HG03520 (cell line): Measurements from ENCODE around the gene PCDHA1.
"Not testable (repeated sequence)": the region's sequence is repeated elsewhere in the genome, so short reads cannot be mapped to it uniquely, and the experiment has no call there.

ENCODE experiments used
- ATAC-seq: cut with Tn5 transposase; IDR thresholded peaks from one replicate; pipeline ENCODE4 v1.9.1; 2021; ENCODE audit warnings: mild to moderate bottlenecking, moderate library complexity; ENCODE audit not compliant: unreplicated experiment

The PCDHA1 gene

DNA sequence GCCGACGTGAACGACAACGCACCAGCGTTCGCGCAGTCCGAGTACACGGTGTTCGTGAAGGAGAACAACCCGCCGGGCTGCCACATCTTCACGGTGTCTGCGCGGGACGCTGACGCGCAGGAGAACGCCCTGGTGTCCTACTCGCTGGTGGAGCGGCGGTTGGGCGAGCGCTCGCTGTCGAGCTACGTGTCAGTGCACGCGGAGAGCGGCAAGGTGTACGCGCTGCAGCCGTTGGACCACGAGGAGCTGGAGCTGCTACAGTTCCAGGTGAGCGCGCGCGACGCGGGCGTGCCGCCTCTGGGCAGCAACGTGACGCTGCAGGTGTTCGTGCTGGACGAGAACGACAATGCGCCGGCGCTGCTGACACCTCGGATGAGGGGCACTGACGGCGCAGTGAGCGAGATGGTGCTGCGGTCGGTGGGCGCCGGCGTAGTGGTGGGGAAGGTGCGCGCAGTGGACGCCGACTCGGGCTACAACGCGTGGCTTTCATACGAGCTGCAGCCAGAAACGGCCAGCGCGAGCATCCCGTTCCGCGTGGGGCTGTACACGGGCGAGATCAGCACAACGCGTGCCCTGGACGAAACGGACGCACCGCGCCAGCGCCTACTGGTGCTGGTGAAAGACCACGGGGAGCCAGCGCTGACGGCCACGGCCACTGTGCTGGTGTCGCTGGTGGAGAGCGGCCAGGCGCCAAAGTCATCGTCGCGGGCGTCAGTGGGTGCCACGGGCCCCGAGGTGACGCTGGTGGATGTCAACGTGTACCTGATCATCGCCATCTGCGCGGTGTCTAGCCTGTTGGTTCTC, 64.1 kb downstream of the PCDHA1 start:
- ATAC-seq: not testable (repeated sequence)

DNA sequence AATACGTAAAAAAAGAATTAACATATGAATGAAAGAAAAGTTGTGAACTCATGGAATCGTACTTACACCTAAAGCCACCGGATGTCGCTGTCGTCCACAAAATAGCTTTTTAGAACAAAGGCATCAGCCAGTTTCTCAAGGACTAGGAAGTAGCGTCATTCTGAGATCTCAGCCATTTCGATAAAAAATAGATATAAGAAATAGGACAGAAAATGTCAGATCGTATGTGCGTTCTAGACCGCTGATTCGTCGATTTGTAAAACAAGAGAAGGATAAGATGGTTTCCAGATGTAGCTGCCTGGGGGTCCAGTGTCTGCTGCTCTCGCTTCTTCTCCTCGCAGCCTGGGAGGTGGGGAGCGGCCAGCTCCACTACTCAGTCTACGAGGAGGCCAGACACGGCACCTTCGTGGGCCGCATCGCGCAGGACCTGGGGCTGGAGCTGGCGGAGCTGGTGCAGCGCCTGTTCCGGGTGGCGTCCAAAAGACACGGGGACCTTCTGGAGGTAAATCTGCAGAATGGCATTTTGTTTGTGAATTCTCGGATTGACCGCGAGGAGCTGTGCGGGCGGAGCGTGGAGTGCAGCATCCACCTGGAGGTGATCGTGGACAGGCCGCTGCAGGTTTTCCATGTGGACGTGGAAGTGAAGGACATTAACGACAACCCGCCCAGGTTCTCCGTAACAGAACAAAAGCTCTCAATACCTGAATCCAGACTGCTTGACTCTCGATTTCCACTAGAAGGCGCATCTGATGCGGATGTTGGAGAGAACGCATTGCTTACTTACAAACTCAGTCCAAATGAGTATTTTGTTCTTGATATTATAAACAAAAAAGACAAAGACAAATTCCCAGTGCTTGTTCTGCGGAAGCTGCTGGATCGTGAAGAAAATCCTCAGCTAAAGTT, 70.1 kb downstream of the PCDHA1 start, which contains the start of gene PCDHA10:
Gene PCDHA10, plus strand, starts transcription at position 126 of the 903 bp plus-strand sequence. Its CDS starts 152 bp downstream, at position 278.
- no peak for ATAC-seq

- ATAC-seq: no peak
Observed at GRCh38 chr5:140857177-140857986, 71.4 kb downstream of the PCDHA1 start.

- no peak for ATAC-seq
Observed at GRCh38 chr5:140857987-140858240, 72.0 kb downstream of the PCDHA1 start.

GRCh38 chr5:140862441-140863295, 76.7 kb downstream of the PCDHA1 start:
- no peak for ATAC-seq

DNA sequence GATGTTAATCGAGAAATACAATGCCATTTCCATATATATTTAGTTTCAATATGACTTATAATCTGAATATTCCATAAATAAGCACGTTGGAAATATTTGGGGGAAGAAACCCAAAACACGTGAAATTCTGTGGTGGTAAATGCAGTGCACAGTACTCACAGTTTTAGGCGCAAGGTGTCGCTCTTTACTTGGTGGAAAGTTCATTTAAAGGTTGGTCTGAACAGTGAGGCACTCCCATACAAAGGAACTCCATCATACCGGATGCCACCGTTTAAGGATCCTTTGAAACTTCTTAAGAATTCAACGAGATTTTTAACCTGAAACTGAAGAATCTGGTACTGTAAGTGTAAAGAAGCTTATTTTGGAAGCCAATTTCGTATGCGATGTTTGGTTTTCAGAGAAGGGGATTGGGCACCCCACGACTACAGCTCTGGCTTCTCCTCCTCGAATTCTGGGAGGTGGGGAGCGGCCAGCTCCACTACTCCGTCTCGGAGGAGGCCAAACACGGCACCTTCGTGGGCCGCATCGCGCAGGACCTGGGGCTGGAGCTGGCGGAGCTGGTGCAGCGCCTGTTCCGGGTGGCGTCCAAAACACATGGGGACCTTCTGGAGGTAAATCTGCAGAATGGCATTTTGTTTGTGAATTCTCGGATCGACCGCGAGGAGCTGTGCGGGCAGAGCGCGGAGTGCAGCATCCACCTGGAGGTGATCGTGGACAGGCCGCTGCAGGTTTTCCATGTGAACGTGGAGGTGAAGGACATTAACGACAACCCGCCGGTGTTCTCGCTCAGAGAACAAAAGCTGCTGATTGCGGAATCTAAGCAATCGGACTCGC, 83.0 kb downstream of the PCDHA1 start, which contains the start of gene PCDHA11:
Gene PCDHA11, plus strand, starts transcription at position 237 of the 834 bp plus-strand sequence. Its CDS starts 147 bp downstream, at position 384.
- ATAC-seq: no peak

- ATAC-seq: no peak
Observed at GRCh38 chr5:140869555-140869886, 83.6 kb downstream of the PCDHA1 start.

DNA sequence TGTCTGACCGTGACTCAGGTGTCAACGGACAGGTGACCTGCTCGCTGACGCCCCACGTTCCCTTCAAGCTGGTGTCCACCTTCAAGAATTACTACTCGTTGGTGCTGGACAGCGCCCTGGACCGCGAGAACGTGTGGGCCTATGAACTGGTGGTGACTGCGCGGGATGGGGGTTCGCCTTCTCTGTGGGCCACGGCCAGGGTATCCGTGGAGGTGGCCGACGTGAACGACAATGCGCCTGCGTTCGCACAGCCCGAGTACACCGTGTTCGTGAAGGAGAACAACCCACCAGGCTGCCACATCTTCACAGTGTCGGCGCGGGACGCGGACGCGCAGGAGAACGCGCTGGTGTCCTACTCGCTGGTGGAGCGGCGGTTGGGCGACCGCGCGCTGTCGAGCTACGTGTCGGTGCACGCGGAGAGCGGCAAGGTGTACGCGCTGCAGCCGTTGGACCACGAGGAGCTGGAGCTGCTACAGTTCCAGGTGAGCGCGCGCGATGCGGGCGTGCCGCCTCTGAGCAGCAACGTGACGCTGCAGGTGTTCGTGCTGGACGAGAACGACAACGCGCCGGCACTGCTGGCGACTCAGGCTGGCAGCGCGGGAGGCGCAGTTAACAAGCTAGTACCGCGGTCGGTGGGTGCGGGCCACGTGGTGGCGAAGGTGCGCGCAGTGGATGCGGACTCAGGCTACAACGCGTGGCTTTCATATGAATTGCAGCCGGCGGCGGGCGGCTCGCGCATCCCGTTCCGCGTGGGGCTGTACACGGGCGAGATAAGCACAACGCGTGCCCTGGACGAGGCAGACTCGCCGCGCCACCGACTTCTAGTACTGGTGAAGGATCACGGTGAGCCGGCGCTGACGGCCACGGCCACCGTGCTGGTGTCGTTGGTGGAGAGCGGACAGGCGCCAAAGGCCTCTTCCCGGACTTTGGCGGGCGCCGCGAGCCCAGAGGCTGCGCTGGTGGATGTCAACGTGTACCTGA, 84.6 kb downstream of the PCDHA1 start:
- no peak for ATAC-seq

- ATAC-seq: no peak
Observed at GRCh38 chr5:140875085-140876065, 89.4 kb downstream of the PCDHA1 start, which contains the start of gene PCDHA12. TSS of gene PCDHA12 (plus strand) at chr5:140875308. CDS start at chr5:140875473, 165 bp downstream.

DNA sequence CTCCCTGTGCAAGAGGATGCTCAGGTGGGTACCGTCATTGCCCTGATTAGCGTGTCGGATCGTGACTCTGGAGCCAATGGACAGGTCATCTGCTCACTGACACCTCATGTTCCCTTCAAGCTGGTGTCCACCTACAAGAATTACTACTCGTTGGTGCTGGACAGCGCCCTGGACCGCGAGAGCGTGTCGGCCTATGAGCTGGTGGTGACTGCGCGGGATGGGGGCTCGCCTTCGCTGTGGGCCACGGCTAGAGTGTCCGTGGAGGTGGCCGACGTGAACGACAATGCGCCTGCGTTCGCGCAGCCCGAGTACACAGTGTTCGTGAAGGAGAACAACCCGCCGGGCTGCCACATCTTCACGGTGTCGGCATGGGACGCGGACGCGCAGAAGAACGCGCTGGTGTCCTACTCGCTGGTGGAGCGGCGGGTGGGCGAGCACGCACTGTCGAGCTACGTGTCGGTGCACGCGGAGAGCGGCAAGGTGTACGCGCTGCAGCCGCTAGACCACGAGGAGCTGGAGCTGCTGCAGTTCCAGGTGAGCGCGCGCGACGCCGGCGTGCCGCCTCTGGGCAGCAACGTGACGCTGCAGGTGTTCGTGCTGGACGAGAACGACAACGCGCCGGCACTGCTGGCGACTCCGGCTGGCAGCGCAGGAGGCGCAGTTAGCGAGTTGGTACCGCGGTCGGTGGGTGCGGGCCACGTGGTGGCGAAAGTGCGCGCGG, 90.8 kb downstream of the PCDHA1 start:
- ATAC-seq: not testable (repeated sequence)

GRCh38 chr5:140877262-140877581, 91.3 kb downstream of the PCDHA1 start:
- no peak for ATAC-seq

- ATAC-seq: no peak
Observed at GRCh38 chr5:140881889-140882590, 96.1 kb downstream of the PCDHA1 start, which contains the start of gene PCDHA13. TSS of gene PCDHA13 (plus strand) at chr5:140882124. CDS start at chr5:140882269, 145 bp downstream.

GRCh38 chr5:140882591-140882899, 96.6 kb downstream of the PCDHA1 start:
- no peak for ATAC-seq

DNA sequence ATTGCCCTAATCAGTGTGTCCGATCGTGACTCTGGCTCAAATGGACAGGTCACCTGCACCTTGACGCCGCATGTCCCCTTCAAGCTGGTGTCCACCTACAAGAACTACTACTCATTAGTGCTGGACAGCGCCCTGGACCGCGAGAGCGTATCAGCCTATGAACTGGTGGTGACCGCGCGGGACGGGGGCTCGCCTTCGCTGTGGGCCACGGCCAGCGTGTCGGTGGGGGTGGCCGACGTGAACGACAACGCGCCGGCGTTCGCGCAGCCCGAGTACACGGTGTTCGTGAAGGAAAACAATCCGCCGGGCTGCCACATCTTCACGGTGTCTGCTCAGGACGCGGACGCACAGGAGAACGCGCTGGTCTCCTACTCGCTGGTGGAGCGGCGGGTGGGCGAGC, 97.4 kb downstream of the PCDHA1 start:
- ATAC-seq: no peak

- no peak for ATAC-seq
Observed at GRCh38 chr5:140883927-140884697, 98.2 kb downstream of the PCDHA1 start.
